Heart right ventricle (tissue), 16 donors: ENCODE data around the gene RGS6. TPM values are rescaled to one million over a fixed set of nuclear protein-coding genes. Genes with fewer than 3 reads are reported as not detected.

Experiments
- ATAC-seq, 8 donors: fragments of 200-7000 bp; cut with Tn5 transposase; one replicate each; pipeline ENCODE4 v1.9.1; 2020; ENCODE audit warnings: mild to moderate bottlenecking in 8 of 8, moderate library complexity in 8 of 8, moderate number of reproducible peaks in 1 of 8
- DNase-seq, 2 donors: peaks; one replicate each; pipeline ENCODE4 v3.0.0-alpha.2; 2020
- H3K27ac ChIP-seq, 10 donors: fragments of 200-600 bp; sonication (generic) in 2 of 10; one replicate each; pipeline versions ENCODE4 v1.5.0 to v1.8.0; 2020 to 2022; ENCODE audit warnings: mild to moderate bottlenecking in 3 of 10
- H3K27me3 ChIP-seq, 7 donors: fragments of 200-600 bp; one replicate each; pipeline ENCODE4 v1.8.0; 2021 to 2022; ENCODE audit warnings: mild to moderate bottlenecking in 2 of 7
- H3K36me3 ChIP-seq, 9 donors: fragments of 200-600 bp; sonication (generic) in 1 of 9; one replicate each; pipeline versions ENCODE4 v1.5.0 to v1.8.0; 2020 to 2022; ENCODE audit warnings: mild to moderate bottlenecking in 2 of 9
- H3K4me1 ChIP-seq, 9 donors: fragments of 200-600 bp; sonication (generic) in 1 of 9; one replicate each; pipeline versions ENCODE4 v1.5.0 to v1.8.0; 2020 to 2022; ENCODE audit warnings: mild to moderate bottlenecking in 4 of 9
- H3K4me3 ChIP-seq, 10 donors: fragments of 200-600 bp; sonication (generic) in 2 of 10; one replicate each; pipeline versions ENCODE4 v1.5.0 to v1.8.0; 2020 to 2022; ENCODE audit warnings: mild to moderate bottlenecking in 7 of 10, moderate library complexity in 2 of 10
- H3K9me3 ChIP-seq, 11 donors: fragments of 200-600 bp in 10 of 11; sonication (generic) in 2 of 11; one replicate each; pipeline versions ENCODE4 v1.5.0 to v1.8.0; 2013 to 2022; ENCODE audit warnings: mild to moderate bottlenecking in 2 of 11, control low read depth in 1 of 11, moderate library complexity in 1 of 11
- CTCF ChIP-seq, 9 donors: fragments of 200-600 bp; sonication (generic) in 2 of 9; IDR thresholded peaks; one replicate each; pipeline versions ENCODE4 v1.5.0 to v1.8.0; 2021 to 2022; ENCODE audit warnings: antibody characterized with exemption in 9 of 9, mild to moderate bottlenecking in 5 of 9, moderate library complexity in 1 of 9
- WGBS, 2 donors: extraction: QIAGEN DNeasy Blood & Tissue Kit; methylation state at CpG; one replicate each; pipeline ENCODE4 v1.1.7; 2013; ENCODE audit warnings: inconsistent platforms in 1 of 2; 5-methylcytosine and 5-hydroxymethylcytosine counted together
- intact Hi-C, 10 donors: fragments of 100-400 bp; cut with DNase I; formaldehyde crosslinking; loops; one replicate each; pipeline versions ENCODE4 v1.11.1 to v1.14.2; 2022
- polyA plus RNA-seq, 2 donors: library from polyadenylated mRNA; stranded (reverse); fragments of 200-250 nt; gene quantifications; one replicate each; pipeline ENCODE4 v1.2.3, GENCODE V29; 2013
- total RNA-seq, 10 donors: library from RNA; stranded (reverse); fragmentation: NEBNext Ultra II Directional in 3 of 10; extraction: Animal tissue kit (Norgen Biotek cat#: 25700) in 3 of 10; gene quantifications; one replicate each; pipeline versions ENCODE4 v1.2.1 to v1.2.4, GENCODE V29; 2021 to 2023
- donor health status: Arrhythmogenic right ventricular cardiomyopathy.
- donor health status: ischemic (EF 13 %, LVEDD 7.1; RV severe dilation, severe dysfunction).
- donor health status: healthy with polysubstance abuse.
- donor health status: DM: no; HTN: yes; CAD: no.
- donor health status: DM: no; HTN: no; CAD: no.
- donor health status: ischemic (EF 25% LVEDD 6.9; RV normal size, moderate dysfunction).
- donor health status: ischemic (EF 25% LVEDD 5.7; RV mildly dilated, moderate dysfunction).
- donor health status: healthy.
- donor health status: DM: yes; HTN: yes; CAD: no.
- donor health status: Ischemic cardiomyopathy.
- donor health status: ischemic (EF 35%, LVEDD 5.7; RV mildly dilated, moderate dysfunction).
- donor health status: nonischemic (EF 11% LVEDD 7.7; RV severe dilation, severe dysfunction).
- donor health status: DM: yes; HTN: yes; CAD: no.
- donor health status: PGD.
- donor health status: ischemic (EF 29% LVEDD 5.4; RV normal size, mild dysfunction).
- donor health status: nonischemic (EF 23%, LVEDD 6.1; RV moderate dilation, normal function).

RGS6 gene
- total and polyA plus RNA-seq, 12 donors, result 1.2 to 31.9 (median 19.0) TPM

- Histone ChIP-seq H3K36me3 (peaks cover 0 to 4% (median 0%) of the 10 kb centered on the region in 9 donors), H3K4me1 (peaks cover 0 to 48% (median 0%) of the 10 kb centered on the region in 9 donors), H3K4me3 (no peak overlapping the region), H3K27ac (no peak overlapping the region), H3K27me3 (no peaks in the 10 kb centered on the region), H3K9me3 (peaks cover 0 to 19% (median 11%) of the 10 kb centered on the region in 11 donors)
- TF ChIP-seq CTCF (IDR thresholded peaks at IDR 0.05), result no peak
- DNase-seq, result no peak
- intact Hi-C loops, result no loop called here
- WGBS, 2 donors, result 64 to 66% methylated on average over 2 of the region's 2 CpGs
- ATAC-seq, result no peak
Observed at GRCh38 chr14:72528863-72529175, 596.6 kb downstream of the RGS6 start.

GRCh38 chr14:72532686-72533454 is 600.6 kb downstream of the RGS6 start:
- no peak overlapping the region for H3K4me3 ChIP-seq
- no peaks in the 10 kb centered on the region for H3K36me3 ChIP-seq
- no peak overlapping the region for H3K27ac ChIP-seq
- no peak for DNase-seq
- no peak for TF ChIP-seq CTCF (IDR thresholded peaks at IDR 0.05)
- no peaks in the 10 kb centered on the region for H3K27me3 ChIP-seq
- WGBS, 2 donors, result 75 to 88% methylated on average over 3 of the region's 3 CpGs
- intact Hi-C loops, result no loop called here
- no peak for ATAC-seq
- peaks cover 0 to 22% (median 11%) of the 10 kb centered on the region in 11 donors for H3K9me3 ChIP-seq
- peaks cover 0 to 44% (median 0%) of the 10 kb centered on the region in 9 donors for H3K4me1 ChIP-seq

- Histone ChIP-seq H3K4me3 (no peak overlapping the region), H3K9me3 (peaks cover 0 to 22% (median 11%) of the 10 kb centered on the region in 11 donors), H3K27me3 (no peaks in the 10 kb centered on the region), H3K36me3 (no peaks in the 10 kb centered on the region), H3K4me1 (peaks cover 0 to 38% (median 0%) of the 10 kb centered on the region in 9 donors), H3K27ac (no peak overlapping the region)
- 61 to 69% methylated on average over 1 of the region's 1 CpG for WGBS, 2 donors
- TF ChIP-seq CTCF (IDR thresholded peaks at IDR 0.05), result no peak
- peak in 1 of 8 donors; percentile 22 for ATAC-seq
- intact Hi-C loops, result no loop called here
- DNase-seq, result no peak
Observed at GRCh38 chr14:72535485-72535884, 603.3 kb downstream of the RGS6 start.

GRCh38 chr14:72538387-72538786 is 606.2 kb downstream of the RGS6 start:
- WGBS, 2 donors, result 85 to 92% methylated on average over 3 of the region's 3 CpGs
- peaks cover 0 to 8% (median 0%) of the 10 kb centered on the region in 11 donors for H3K9me3 ChIP-seq
- no peak for DNase-seq

More at GRCh38 chr14:72538387-72538786, 606.2 kb downstream of the RGS6 start:
- TF ChIP-seq CTCF (IDR thresholded peaks at IDR 0.05), result no peak
- intact Hi-C loops, result no loop called here
- Histone ChIP-seq H3K36me3 (no peaks in the 10 kb centered on the region), H3K4me1 (peaks cover 0 to 28% (median 0%) of the 10 kb centered on the region in 9 donors), H3K27ac (no peak overlapping the region), H3K27me3 (no peaks in the 10 kb centered on the region), H3K4me3 (no peak overlapping the region)
- no peak for ATAC-seq
